ENCODE data around the gene THBS2.
A peak's percentile ranks its signal among the peaks of the same experiment; 100 is the strongest.

The THBS2 gene

DNA sequence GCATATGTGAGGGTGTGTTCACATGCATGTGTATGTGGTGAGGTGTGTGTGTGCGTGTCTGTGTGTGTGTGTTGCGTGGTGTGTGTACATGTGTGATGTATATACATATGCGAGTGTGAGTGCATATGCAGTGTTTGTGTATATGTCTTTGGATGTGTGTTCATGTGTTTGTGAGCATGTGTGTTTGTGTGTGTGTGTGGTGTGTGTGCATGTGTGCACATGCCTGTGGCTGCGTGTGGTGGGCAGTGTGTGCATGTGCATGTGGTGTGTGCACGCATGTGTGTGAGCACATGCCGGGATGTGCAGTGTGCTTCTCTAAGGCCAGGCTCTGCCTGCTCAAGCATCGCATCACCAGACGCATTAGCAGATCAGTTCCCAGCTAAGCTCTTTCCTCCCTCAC lies 5.7 kb downstream of the THBS2 start:
- H2AK5ac ChIP-seq (ENCODE audit: low read length, severe bottlenecking) = no peak overlapping the region
- no peaks in the 10 kb centered on the region for H3K79me1 ChIP-seq (replicated peaks; ENCODE audit: low read length, poor library complexity, severe bottlenecking)
- H2BK12ac ChIP-seq (ENCODE audit: low read length in 2 of 2) = no peak overlapping the region
- H3K27me3 ChIP-seq (ENCODE audit: control insufficient read depth in 1 of 2, insufficient read depth in 1 of 2, low read length in 2 of 2) = no peaks in the 10 kb centered on the region
- no peak overlapping the region for H3K4me2 ChIP-seq (ENCODE audit: low read length, poor library complexity, severe bottlenecking)
- H2BK120ac ChIP-seq (ENCODE audit: low read depth, low read length) = no peak overlapping the region
- no peak overlapping the region for H2BK5ac ChIP-seq (ENCODE audit: low read depth, low read length, poor library complexity, severe bottlenecking)
- no peak overlapping the region for H3K27ac ChIP-seq (ENCODE audit: low read length, poor library complexity, severe bottlenecking)
- peaks cover 12% of the 10 kb centered on the region for H3K4me1 ChIP-seq (ENCODE audit: control insufficient read depth, insufficient read depth, low read depth, low read length)
- H2AFZ ChIP-seq (ENCODE audit: low read depth, low read length) = no peak overlapping the region
- H3K9ac ChIP-seq (ENCODE audit: low read length) = no peak overlapping the region
- H3K4ac ChIP-seq (ENCODE audit: low read depth in 1 of 2, low read length in 2 of 2) = peak overlapping the region in 1 of 2 experiments; percentile 24
- no peak overlapping the region for H3K18ac ChIP-seq (ENCODE audit: low read depth in 1 of 2, low read length in 2 of 2)
- DNase-seq = no peak
- H3K9me3 ChIP-seq (ENCODE audit: control insufficient read depth, low read length) = peaks cover 5% of the 10 kb centered on the region
- no peak overlapping the region for H2BK15ac ChIP-seq (ENCODE audit: low read depth, poor library complexity, severe bottlenecking)
- no peak overlapping the region for H3K23ac ChIP-seq (ENCODE audit: low read length in 2 of 2)
- no peak overlapping the region for H3K14ac ChIP-seq (ENCODE audit: low read length in 2 of 2)
- WGBS = 95% methylated on average over 8 of the region's 8 CpGs
- peak overlapping the region; percentile 40 for H4K91ac ChIP-seq (ENCODE audit: low read length)
- H3K4me3 ChIP-seq (ENCODE audit: insufficient read depth in 1 of 2, low read depth in 1 of 2, low read length in 2 of 2) = no peak overlapping the region
- H3K36me3 ChIP-seq (ENCODE audit: control insufficient read depth in 1 of 2, insufficient read depth in 2 of 2, low read depth in 1 of 2, low read length in 2 of 2) = peaks cover 35 to 94% of the 10 kb centered on the region in 2 experiments
- H4K8ac ChIP-seq (ENCODE audit: low read length) = no peak overlapping the region

DNA sequence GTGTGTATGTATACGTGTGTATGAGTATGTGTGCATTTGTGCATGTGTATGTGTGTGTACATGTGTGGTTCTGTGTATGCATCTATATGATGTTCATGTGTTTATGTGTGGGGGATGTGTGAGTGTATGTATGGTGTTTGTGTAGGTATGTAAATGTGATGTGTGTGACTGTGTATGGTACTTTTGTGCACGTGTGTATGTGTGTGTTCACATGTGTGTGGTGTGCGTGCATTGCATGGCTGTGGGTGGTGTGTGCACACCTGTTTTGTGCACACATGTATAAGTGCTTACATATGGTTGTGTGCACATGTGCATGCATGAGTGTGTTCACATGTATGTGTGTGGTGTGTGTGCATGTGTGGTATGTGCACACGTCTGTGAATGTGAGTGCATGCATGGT lies 6.2 kb downstream of the THBS2 start:
- no peak overlapping the region for H2AFZ ChIP-seq (ENCODE audit: low read depth, low read length)
- no peak overlapping the region for H2BK12ac ChIP-seq (ENCODE audit: low read length in 2 of 2)
- no peak overlapping the region for H3K18ac ChIP-seq (ENCODE audit: low read depth in 1 of 2, low read length in 2 of 2)
- H3K36me3 ChIP-seq (ENCODE audit: control insufficient read depth in 1 of 2, insufficient read depth in 2 of 2, low read depth in 1 of 2, low read length in 2 of 2) = peaks cover 35 to 98% of the 10 kb centered on the region in 2 experiments
- H3K23ac ChIP-seq (ENCODE audit: low read length in 2 of 2) = no peak overlapping the region
- DNase-seq = no peak
- no peak overlapping the region for H2AK5ac ChIP-seq (ENCODE audit: low read length, severe bottlenecking)
- no peak overlapping the region for H4K8ac ChIP-seq (ENCODE audit: low read length)
- H3K9ac ChIP-seq (ENCODE audit: low read length) = no peak overlapping the region
- H3K4ac ChIP-seq (ENCODE audit: low read depth in 1 of 2, low read length in 2 of 2) = no peak overlapping the region
- H3K9me3 ChIP-seq (ENCODE audit: control insufficient read depth, low read length) = peaks cover 5% of the 10 kb centered on the region
- H3K4me3 ChIP-seq (ENCODE audit: insufficient read depth in 1 of 2, low read depth in 1 of 2, low read length in 2 of 2) = no peak overlapping the region
- H2BK15ac ChIP-seq (ENCODE audit: low read depth, poor library complexity, severe bottlenecking) = no peak overlapping the region
- 79% methylated on average over 4 of the region's 4 CpGs for WGBS
- H3K4me1 ChIP-seq (ENCODE audit: control insufficient read depth, insufficient read depth, low read depth, low read length) = peaks cover 12% of the 10 kb centered on the region
- H3K4me2 ChIP-seq (ENCODE audit: low read length, poor library complexity, severe bottlenecking) = no peak overlapping the region
- H3K27me3 ChIP-seq (ENCODE audit: control insufficient read depth in 1 of 2, insufficient read depth in 1 of 2, low read length in 2 of 2) = no peaks in the 10 kb centered on the region
- no peak overlapping the region for H2BK120ac ChIP-seq (ENCODE audit: low read depth, low read length)
- no peaks in the 10 kb centered on the region for H3K79me1 ChIP-seq (replicated peaks; ENCODE audit: low read length, poor library complexity, severe bottlenecking)
- peak overlapping the region; percentile 9 for H4K91ac ChIP-seq (ENCODE audit: low read length)
- no peak overlapping the region for H2BK5ac ChIP-seq (ENCODE audit: low read depth, low read length, poor library complexity, severe bottlenecking)
- no peak overlapping the region for H3K14ac ChIP-seq (ENCODE audit: low read length in 2 of 2)
- H3K27ac ChIP-seq (ENCODE audit: low read length, poor library complexity, severe bottlenecking) = no peak overlapping the region

DNA sequence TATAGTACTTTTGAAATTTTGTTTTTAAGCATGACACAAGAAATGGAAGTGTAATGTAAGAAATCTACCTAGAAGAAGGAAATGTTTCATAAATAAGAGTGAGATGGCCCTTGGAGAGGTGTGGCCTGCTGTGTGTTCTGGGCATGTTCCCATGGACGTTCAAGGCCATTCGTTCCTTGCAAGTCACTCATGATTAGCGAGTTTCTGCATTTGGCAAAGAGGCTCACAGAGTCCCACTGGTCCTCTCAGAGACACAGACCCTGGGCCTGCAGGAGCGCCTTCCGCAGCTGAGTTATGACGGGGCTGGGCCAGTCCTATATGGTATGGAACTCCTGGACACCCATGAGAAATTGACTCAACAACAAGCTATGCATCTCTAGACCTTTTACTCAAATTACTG lies 7.2 kb downstream of the THBS2 start:
- no peak overlapping the region for H4K8ac ChIP-seq (ENCODE audit: low read length)
- H2BK5ac ChIP-seq (ENCODE audit: low read depth, low read length, poor library complexity, severe bottlenecking) = no peak overlapping the region
- no peak overlapping the region for H2AFZ ChIP-seq (ENCODE audit: low read depth, low read length)
- H3K18ac ChIP-seq (ENCODE audit: low read depth in 1 of 2, low read length in 2 of 2) = no peak overlapping the region
- H3K36me3 ChIP-seq (ENCODE audit: control insufficient read depth in 1 of 2, insufficient read depth in 2 of 2, low read depth in 1 of 2, low read length in 2 of 2) = peaks cover 43 to 99% of the 10 kb centered on the region in 2 experiments
- H3K27ac ChIP-seq (ENCODE audit: low read length, poor library complexity, severe bottlenecking) = no peak overlapping the region
- no peak overlapping the region for H3K23ac ChIP-seq (ENCODE audit: low read length in 2 of 2)
- H2BK12ac ChIP-seq (ENCODE audit: low read length in 2 of 2) = no peak overlapping the region
- no peak overlapping the region for H4K91ac ChIP-seq (ENCODE audit: low read length)
- H3K14ac ChIP-seq (ENCODE audit: low read length in 2 of 2) = no peak overlapping the region
- peak overlapping the region; percentile 64 for H3K9ac ChIP-seq (ENCODE audit: low read length)
- no peak for DNase-seq
- no peaks in the 10 kb centered on the region for H3K27me3 ChIP-seq (ENCODE audit: control insufficient read depth in 1 of 2, insufficient read depth in 1 of 2, low read length in 2 of 2)
- H3K4me3 ChIP-seq (ENCODE audit: insufficient read depth in 1 of 2, low read depth in 1 of 2, low read length in 2 of 2) = peak overlapping the region in 1 of 2 experiments; percentile 35
- no peak overlapping the region for H3K4ac ChIP-seq (ENCODE audit: low read depth in 1 of 2, low read length in 2 of 2)
- no peak overlapping the region for H2AK5ac ChIP-seq (ENCODE audit: low read length, severe bottlenecking)
- peaks cover 5% of the 10 kb centered on the region for H3K4me1 ChIP-seq (ENCODE audit: control insufficient read depth, insufficient read depth, low read depth, low read length)
- WGBS = 77% methylated on average over 6 of the region's 6 CpGs
- H3K9me3 ChIP-seq (ENCODE audit: control insufficient read depth, low read length) = peaks cover 5% of the 10 kb centered on the region
- no peak overlapping the region for H2BK15ac ChIP-seq (ENCODE audit: low read depth, poor library complexity, severe bottlenecking)
- no peak overlapping the region for H2BK120ac ChIP-seq (ENCODE audit: low read depth, low read length)
- H3K79me1 ChIP-seq (replicated peaks; ENCODE audit: low read length, poor library complexity, severe bottlenecking) = no peaks in the 10 kb centered on the region
- no peak overlapping the region for H3K4me2 ChIP-seq (ENCODE audit: low read length, poor library complexity, severe bottlenecking)

DNA sequence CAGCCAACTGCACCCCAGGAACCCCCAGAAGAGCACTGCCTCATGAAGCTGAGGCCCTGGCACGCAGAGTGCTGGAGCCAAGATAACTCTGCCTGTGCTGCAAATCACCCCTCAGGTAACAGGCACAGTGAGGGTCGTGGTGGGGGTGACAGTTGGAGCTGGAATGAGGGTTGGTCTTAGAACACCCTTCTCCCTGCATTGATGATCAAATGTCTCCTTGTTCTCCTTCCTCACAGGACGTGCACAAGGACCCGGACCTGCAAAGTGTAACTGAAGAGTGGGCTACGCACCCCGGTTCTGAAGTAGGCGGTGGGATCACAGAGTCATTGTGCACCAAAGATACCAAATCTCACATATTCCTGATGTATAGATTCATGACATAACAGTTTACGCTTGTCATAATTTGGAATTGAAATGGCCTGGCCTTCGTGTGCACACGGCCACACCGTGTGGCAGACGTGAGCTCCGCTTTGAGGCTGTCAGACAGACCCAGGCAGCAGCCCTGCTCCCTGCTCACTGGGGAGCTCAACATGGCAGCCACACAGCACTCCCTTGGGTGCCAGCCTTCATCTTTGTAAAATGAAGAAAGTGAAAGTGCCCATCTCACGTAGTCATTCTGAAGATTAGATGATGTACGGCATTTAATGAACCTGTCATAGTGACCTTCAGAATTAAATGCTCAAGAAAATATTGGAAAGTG lies 8.8 kb downstream of the THBS2 start:
- Histone ChIP-seq H3K79me1 (replicated peaks; ENCODE audit: low read length, poor library complexity, severe bottlenecking) (no peaks in the 10 kb centered on the region), H2BK12ac (ENCODE audit: low read length in 2 of 2) (no peak overlapping the region), H4K8ac (ENCODE audit: low read length) (no peak overlapping the region), H3K36me3 (ENCODE audit: control insufficient read depth in 1 of 2, insufficient read depth in 2 of 2, low read depth in 1 of 2, low read length in 2 of 2) (peaks cover 56 to 99% of the 10 kb centered on the region in 2 experiments), H2BK5ac (ENCODE audit: low read depth, low read length, poor library complexity, severe bottlenecking) (no peak overlapping the region), H2AK5ac (ENCODE audit: low read length, severe bottlenecking) (no peak overlapping the region), H3K27me3 (ENCODE audit: control insufficient read depth in 1 of 2, insufficient read depth in 1 of 2, low read length in 2 of 2) (no peaks in the 10 kb centered on the region), H3K9me3 (ENCODE audit: control insufficient read depth, low read length) (peaks cover 5% of the 10 kb centered on the region), H3K23ac (ENCODE audit: low read length in 2 of 2) (no peak overlapping the region), H3K4me1 (ENCODE audit: control insufficient read depth, insufficient read depth, low read depth, low read length) (peaks cover 4% of the 10 kb centered on the region), H3K27ac (ENCODE audit: low read length, poor library complexity, severe bottlenecking) (no peak overlapping the region), H3K14ac (ENCODE audit: low read length in 2 of 2) (no peak overlapping the region), H2AFZ (ENCODE audit: low read depth, low read length) (no peak overlapping the region), H2BK15ac (ENCODE audit: low read depth, poor library complexity, severe bottlenecking) (no peak overlapping the region), H3K4me2 (ENCODE audit: low read length, poor library complexity, severe bottlenecking) (no peak overlapping the region), H2BK120ac (ENCODE audit: low read depth, low read length) (no peak overlapping the region), H3K18ac (ENCODE audit: low read depth in 1 of 2, low read length in 2 of 2) (no peak overlapping the region), H3K9ac (ENCODE audit: low read length) (peak overlapping the region; percentile 31), H3K4me3 (ENCODE audit: insufficient read depth in 1 of 2, low read depth in 1 of 2, low read length in 2 of 2) (no peak overlapping the region), H4K91ac (ENCODE audit: low read length) (no peak overlapping the region), H3K4ac (ENCODE audit: low read depth in 1 of 2, low read length in 2 of 2) (no peak overlapping the region)
- DNase-seq = no peak
- 91% methylated on average over 15 of the region's 15 CpGs for WGBS
